ENCODE results near the gene TNFAIP2.

TNFAIP2 gene

GRCh38 chr14:103127861-103128598 lies 4.8 kb downstream of the TNFAIP2 start:
- in situ Hi-C loops (cut with HindIII; ENCODE audit: low sequenced_read_pairs) = no loop called here
- DNase-seq (ENCODE audit: low read depth, low spot score) = no peak
- TF ChIP-seq CTCF (IDR thresholded peaks at IDR 0.05; ENCODE audit: low read depth, low read length) = no peak
- H3K4me3 ChIP-seq (ENCODE audit: low read depth, low read length) = no peak overlapping the region

GRCh38 chr14:103128631-103129300 lies 5.5 kb downstream of the TNFAIP2 start:
- TF ChIP-seq CTCF (IDR thresholded peaks at IDR 0.05; ENCODE audit: low read depth, low read length) = no peak
- DNase-seq (ENCODE audit: low read depth, low spot score) = no peak
- in situ Hi-C loops (cut with HindIII; ENCODE audit: low sequenced_read_pairs) = no loop called here
- H3K4me3 ChIP-seq (ENCODE audit: low read depth, low read length) = no peak overlapping the region

GRCh38 chr14:103129301-103130016 lies 6.2 kb downstream of the TNFAIP2 start:
- in situ Hi-C loops (cut with HindIII; ENCODE audit: low sequenced_read_pairs) = no loop called here
- no peak for DNase-seq (ENCODE audit: low read depth, low spot score)
- H3K4me3 ChIP-seq (ENCODE audit: low read depth, low read length) = no peak overlapping the region
- no peak for TF ChIP-seq CTCF (IDR thresholded peaks at IDR 0.05; ENCODE audit: low read depth, low read length)

GRCh38 chr14:103130017-103130764 lies 6.9 kb downstream of the TNFAIP2 start:
- in situ Hi-C loops (cut with HindIII; ENCODE audit: low sequenced_read_pairs) = no loop called here
- no peak overlapping the region for H3K4me3 ChIP-seq (ENCODE audit: low read depth, low read length)
- TF ChIP-seq CTCF (IDR thresholded peaks at IDR 0.05; ENCODE audit: low read depth, low read length) = no peak
- DNase-seq (ENCODE audit: low read depth, low spot score) = no peak

- H3K4me3 ChIP-seq (ENCODE audit: low read depth, low read length) = no peak overlapping the region
- DNase-seq (ENCODE audit: low read depth, low spot score) = peak; percentile 76
- in situ Hi-C loops (cut with HindIII; ENCODE audit: low sequenced_read_pairs) = no loop called here
- TF ChIP-seq CTCF (IDR thresholded peaks at IDR 0.05; ENCODE audit: low read depth, low read length) = no peak
Observed at GRCh38 chr14:103130965-103131364, 7.7 kb downstream of the TNFAIP2 start.

- no peak overlapping the region for H3K4me3 ChIP-seq (ENCODE audit: low read depth, low read length)
- TF ChIP-seq CTCF (IDR thresholded peaks at IDR 0.05; ENCODE audit: low read depth, low read length) = no peak
- in situ Hi-C loops (cut with HindIII; ENCODE audit: low sequenced_read_pairs) = no loop called here
- DNase-seq (ENCODE audit: low read depth, low spot score) = no peak
Observed at GRCh38 chr14:103131580-103131979, 8.3 kb downstream of the TNFAIP2 start.
